Right lobe of liver (tissue), 4 donors: ENCODE results near the gene OR52M1.

Source experiments
- CTCF ChIP-seq, 4 donors: fragments of 200-600 bp in 3 of 4; fragments of 450-650 bp in 1 of 4; IDR thresholded peaks; one replicate each; pipeline versions ENCODE4 v1.5.1 to v1.8.0; 2016 to 2022; ENCODE audit warnings: antibody characterized with exemption in 4 of 4, mild to moderate bottlenecking in 2 of 4
- POLR2A ChIP-seq: fragments of 450-650 bp; IDR thresholded peaks from one replicate; pipeline ENCODE4 v1.6.1; 2017; ENCODE audit warnings: antibody characterized with exemption, mild to moderate bottlenecking
- donor health status: DM: no; HTN: no; CAD: no.
- donor health status: DM: no; HTN: no; CAD: no.
- donor health status: DM: no; HTN: yes; CAD: no.

- TF ChIP-seq POLR2A (no peak), CTCF (IDR thresholded peaks at IDR 0.05) (no peak)
These were observed 22.7 kb upstream of the OR52M1 start for GRCh38 chr11:4522339-4522738.
